ENCODE results near the gene NUP54.

NUP54 gene

GRCh38 chr4:76144546-76144945, 3.7 kb downstream of the NUP54 start:
- DNase-seq (ENCODE audit: low read depth in 2 of 2) = no peak

DNA sequence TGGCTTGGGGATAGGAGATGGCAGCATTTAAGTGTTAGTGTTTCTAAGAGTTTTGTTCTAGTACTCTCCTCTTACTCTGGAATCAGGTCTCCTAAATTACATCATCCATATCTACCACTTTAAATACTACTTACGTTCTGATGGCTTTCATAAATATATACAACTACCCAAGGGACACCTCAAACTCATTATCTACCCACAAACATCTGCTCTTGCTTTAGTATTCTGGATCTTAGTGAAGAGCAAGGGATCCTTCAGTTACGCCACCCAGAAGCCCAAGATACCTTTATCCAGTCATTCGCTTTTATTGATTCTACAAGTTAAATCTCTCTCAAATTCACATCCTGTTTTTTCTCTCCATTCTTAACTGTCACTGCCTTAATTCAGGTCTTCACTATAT, 7.0 kb downstream of the NUP54 start:
- DNase-seq (ENCODE audit: low read depth in 2 of 2) = no peak

GRCh38 chr4:76127754-76128153, 20.4 kb downstream of the NUP54 start:
- DNase-seq (ENCODE audit: low read depth in 2 of 2) = no peak

DNA sequence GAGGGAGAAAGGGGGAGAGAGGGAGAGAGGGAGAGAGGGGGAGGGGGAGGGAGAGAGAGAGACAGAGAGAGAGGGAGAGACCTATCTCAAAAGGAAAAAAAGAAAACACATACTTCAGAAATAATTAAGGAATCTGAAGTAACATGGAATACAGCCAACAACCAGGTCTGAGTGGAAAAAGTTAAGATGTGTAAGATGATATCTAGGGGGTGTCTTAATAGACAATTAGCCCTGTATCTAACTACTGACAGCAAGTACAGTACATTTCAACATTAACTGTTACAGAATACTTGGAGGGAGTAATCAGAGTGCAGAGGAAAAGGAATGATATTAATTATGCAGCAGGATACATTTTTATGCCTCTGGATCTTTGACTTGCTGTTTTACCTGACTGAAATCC, 22.4 kb downstream of the NUP54 start:
- DNase-seq (ENCODE audit: low read depth in 2 of 2) = no peak

DNA sequence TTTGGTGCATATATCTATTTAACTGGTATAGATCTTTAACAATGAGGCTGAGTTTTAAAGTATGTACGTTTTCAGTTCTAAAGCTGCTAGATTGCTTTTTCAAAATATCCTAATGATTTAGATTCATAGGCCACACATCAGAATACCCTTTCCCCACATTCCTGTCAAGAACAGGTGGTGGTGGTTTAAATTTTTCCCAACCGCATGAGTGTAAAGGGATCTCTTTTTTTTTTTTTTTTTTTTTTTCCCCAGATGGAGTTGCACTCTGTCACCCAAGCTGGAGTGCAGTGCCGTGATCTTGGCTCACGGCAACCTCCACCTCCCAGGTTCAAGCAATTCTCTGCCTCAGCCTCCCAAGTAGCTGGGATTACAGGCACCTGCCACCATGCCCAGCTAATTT, 28.0 kb downstream of the NUP54 start:
- no peak for DNase-seq (ENCODE audit: low read depth in 2 of 2)

GRCh38 chr4:76117536-76117935, 30.7 kb downstream of the NUP54 start:
- no peak for DNase-seq (ENCODE audit: low read depth in 2 of 2)

- no peak for DNase-seq (ENCODE audit: low read depth in 2 of 2)
Measured at GRCh38 chr4:76116821-76117220, 31.4 kb downstream of the NUP54 start.

GRCh38 chr4:76108467-76109181, 39.6 kb downstream of the NUP54 start:
- no peak for DNase-seq (ENCODE audit: low read depth in 2 of 2)

DNA sequence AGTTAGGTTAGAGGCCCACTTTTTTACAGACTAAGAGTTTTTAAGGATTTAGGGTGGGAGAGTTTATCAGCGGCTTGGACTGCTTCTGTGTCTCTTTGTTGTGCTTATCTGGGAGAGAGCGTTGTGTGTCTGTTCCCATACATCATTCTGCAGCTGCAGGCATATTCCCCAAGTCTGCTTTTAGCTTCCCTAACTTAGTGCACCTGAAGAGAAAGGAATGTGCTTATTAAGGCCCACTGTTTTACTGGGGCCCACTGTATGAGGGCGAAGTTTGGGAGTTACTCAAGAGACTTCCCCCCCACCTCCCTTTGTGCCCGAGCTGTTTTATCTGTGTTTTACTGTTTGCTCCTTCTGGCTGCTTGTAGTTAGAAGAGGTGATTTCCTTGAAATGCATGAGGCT, 41.8 kb downstream of the NUP54 start:
- no peak for DNase-seq (ENCODE audit: low read depth in 2 of 2)

DNA sequence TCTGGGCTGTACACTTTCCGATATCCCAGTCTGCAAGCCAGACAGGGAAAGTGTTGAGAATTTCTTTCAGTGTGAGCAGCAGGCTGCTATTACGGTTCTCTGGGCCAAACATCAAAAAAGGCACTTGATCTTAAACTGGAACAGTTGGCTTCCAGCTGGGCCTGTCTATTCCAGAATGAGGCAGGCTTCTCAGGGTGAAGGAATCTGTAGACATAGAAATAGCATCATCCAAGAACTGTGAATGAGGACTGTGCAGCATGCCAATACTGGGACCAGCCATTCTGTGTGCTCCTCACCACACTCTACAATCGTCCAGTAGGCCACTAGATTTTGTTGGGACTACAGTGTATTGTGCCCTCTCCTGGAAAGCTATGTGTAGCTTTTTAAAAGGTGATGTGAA, 42.5 kb downstream of the NUP54 start:
- no peak for DNase-seq (ENCODE audit: low read depth in 2 of 2)

DNA sequence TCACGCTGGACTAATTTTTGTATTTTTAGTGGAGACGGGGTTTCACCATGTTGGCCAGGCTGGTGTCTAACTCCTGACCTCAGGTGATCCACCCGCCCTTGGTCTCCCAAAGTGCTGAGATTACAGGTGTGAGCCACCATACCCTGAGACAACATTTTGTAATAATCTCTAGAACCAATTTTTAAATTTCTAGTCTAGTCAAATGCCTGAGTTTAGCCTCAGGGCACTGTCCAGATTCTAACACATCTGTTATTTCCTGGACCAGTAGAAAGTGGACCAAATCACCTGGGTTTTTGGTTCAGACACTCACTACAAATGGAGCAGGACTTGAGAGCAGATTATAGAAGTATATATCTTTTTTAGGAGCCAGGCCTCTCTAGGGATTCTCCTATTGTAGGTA, 52.1 kb downstream of the NUP54 start:
- DNase-seq (ENCODE audit: low read depth in 2 of 2) = no peak

DNA sequence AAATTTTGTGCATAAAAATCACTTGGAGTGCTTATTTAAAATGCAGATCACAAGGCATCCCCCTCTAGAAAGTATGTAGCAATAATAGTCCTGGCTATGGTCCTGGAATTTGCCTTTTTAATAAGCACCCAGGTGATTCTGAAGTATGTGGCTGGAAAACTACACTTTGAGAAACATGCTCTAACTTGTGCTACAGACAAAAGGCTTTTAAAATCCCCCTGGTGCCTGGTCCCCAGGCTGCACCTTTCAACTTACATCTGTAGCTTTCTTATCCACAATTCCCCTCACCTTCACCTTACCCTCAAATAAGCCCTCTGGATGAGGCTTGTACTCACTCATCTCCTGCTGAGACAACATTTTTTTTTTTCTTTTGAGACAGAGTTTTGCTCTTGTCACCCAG, 52.6 kb downstream of the NUP54 start:
- no peak for DNase-seq (ENCODE audit: low read depth in 2 of 2)

DNA sequence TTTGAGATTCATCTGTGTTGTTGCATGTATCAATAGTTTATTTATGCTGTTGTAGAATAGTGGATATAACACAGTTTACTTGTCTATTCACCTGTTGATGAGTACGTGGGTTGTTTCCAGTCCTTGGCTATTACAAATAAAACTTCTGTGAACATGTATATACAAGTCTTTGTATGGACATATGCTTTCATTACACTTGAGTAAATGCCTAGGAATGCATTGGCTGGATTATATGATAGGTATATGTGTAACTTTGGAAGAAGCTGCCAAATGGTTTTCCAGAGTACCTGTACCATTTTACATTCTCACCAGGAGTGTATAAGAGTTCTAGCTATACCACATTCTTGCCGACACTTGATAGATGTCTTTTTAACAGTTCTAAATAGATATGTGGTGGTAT, 57.1 kb downstream of the NUP54 start:
- no peak for DNase-seq (ENCODE audit: low read depth in 2 of 2)

GRCh38 chr4:76090241-76090691, 57.9 kb downstream of the NUP54 start:
- no peak for DNase-seq (ENCODE audit: low read depth in 2 of 2)

GRCh38 chr4:76088719-76089118, 59.5 kb downstream of the NUP54 start:
- no peak for DNase-seq (ENCODE audit: low read depth in 2 of 2)

- no peak for DNase-seq (ENCODE audit: low read depth in 2 of 2)
Measured at GRCh38 chr4:76087007-76087769, 61.0 kb downstream of the NUP54 start.

- no peak for DNase-seq (ENCODE audit: low read depth in 2 of 2)
Measured at GRCh38 chr4:76084542-76084941, 63.7 kb downstream of the NUP54 start.

- no peak for DNase-seq (ENCODE audit: low read depth in 2 of 2)
Measured at GRCh38 chr4:76083386-76083988, 64.7 kb downstream of the NUP54 start.

GRCh38 chr4:76078033-76078613, 70.1 kb downstream of the NUP54 start:
- no peak for DNase-seq (ENCODE audit: low read depth in 2 of 2)

GRCh38 chr4:76074993-76075600, 73.1 kb downstream of the NUP54 start:
- DNase-seq (ENCODE audit: low read depth in 2 of 2) = no peak

GRCh38 chr4:76074468-76074867, 73.7 kb downstream of the NUP54 start, which contains the start of gene ART3:
Gene ART3, plus strand, starts transcription at chr4:76074709. Its CDS starts 1,181 bp downstream, at chr4:76075890.
- DNase-seq (ENCODE audit: low read depth in 2 of 2) = no peak

- no peak for DNase-seq (ENCODE audit: low read depth in 2 of 2)
Measured at GRCh38 chr4:76072760-76073159, 75.4 kb downstream of the NUP54 start.

Data from stimulated activated CD8-positive, alpha-beta memory T cell treated with anti-CD3 and anti-CD28 coated beads, Interleukin-7, amount 100 ng/mL, for 1 hour (primary cell).